Epithelial cell of proximal tubule (primary cell): Measurements from ENCODE around the gene RASSF10. TPM values are rescaled to one million over a fixed set of nuclear protein-coding genes. Genes with fewer than 3 reads are reported as not detected.
A peak's percentile ranks its signal among the peaks of the same experiment; 100 is the strongest.

ENCODE experiments used
- DNase-seq: peaks from one replicate; pipeline ENCODE4 v3.0.0-alpha.2; 2011; ENCODE audit warnings: low read depth
- H3K4me3 ChIP-seq: 2 replicates; pipeline ENCODE4 v1.5.1; 2011; ENCODE audit warnings: low read depth, mild to moderate bottlenecking, low read length
- CTCF ChIP-seq: conservative IDR thresholded peaks from 2 replicates; pipeline ENCODE4 v1.5.1; 2012; ENCODE audit warnings: low read depth, mild to moderate bottlenecking, low read length
- total RNA-seq: library from RNA; depleted of rRNA; stranded (reverse); fragments of >200 nt; gene quantifications from 2 replicates; pipeline ENCODE4 v1.2.3, GENCODE V29; 2015

Gene RASSF10
- total RNA-seq, 1 donor from 2014 or later, result 1.6 TPM

GRCh38 chr11:12979928-12980689 lies 29.0 kb upstream of the RASSF10 start:
- H3K4me3 ChIP-seq, result no peak overlapping the region
- DNase-seq, result no peak
- TF ChIP-seq CTCF, result no peak

DNA sequence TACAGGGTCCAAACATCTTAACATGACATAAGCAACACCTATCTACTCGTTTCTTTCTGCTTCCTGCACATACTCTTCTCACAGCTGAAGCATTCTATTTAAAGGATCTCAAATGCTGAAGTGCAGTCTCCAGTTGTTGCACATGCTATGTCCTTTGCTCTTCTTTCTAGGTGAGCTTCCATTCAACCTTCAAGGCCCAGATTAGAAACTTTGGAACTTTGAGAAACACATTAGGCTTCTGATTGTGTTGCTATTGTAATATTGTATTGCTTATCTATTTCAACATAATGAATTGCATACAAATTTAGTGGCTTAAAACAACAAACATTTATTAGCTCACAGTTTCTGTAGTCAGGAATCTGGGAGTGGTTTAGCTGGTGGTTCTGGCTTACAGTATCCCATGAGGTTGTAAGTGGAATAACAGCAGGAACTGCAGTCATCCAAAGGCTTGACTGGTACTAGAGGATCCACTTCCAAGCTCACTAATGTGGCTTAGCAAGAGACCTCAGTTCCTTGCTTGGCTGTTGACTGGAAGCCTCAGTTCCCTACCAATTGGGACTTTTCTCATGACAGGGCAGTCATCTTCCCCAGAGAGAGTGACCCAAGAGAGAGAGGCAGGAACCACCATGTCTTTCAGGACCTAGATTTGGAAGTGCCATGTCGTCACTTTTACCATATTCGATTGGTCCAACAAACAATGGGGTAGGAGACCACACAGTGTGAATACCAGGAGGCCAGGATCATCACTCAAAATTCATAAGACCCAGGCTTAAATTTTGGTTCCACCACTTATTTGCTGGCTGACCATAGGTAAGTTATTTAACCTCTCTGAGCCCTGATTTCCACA lies 27.2 kb upstream of the RASSF10 start:
- no peak overlapping the region for H3K4me3 ChIP-seq
- DNase-seq, result no peak
- TF ChIP-seq CTCF, result peak; percentile 21

DNA sequence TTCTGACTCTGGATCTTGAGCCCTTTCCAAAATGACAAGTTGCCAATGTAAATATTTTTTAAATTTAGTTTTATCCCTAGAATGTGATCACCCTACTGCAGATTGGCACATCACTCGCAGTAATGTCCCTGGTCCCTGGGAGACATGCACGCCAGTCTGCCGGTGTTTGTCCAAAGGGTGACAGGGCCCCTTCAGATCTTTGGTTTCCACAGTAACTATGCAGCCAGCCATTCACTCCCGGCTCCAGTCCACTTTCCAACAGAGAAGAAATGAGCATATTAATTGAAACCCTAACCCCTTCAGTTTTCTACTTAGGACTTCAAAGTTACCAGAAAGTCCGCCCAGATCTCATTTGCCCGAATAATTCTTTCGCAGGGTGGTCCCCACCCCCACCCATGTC lies 25.8 kb upstream of the RASSF10 start:
- TF ChIP-seq CTCF, result no peak
- H3K4me3 ChIP-seq, result no peak overlapping the region

GRCh38 chr11:12986194-12986898 lies 22.8 kb upstream of the RASSF10 start:
- TF ChIP-seq CTCF, result no peak
- DNase-seq, result no peak
- H3K4me3 ChIP-seq, result no peak overlapping the region

More for the DNA sequence above, 25.8 kb upstream of the RASSF10 start:
- DNase-seq, result no peak

DNA sequence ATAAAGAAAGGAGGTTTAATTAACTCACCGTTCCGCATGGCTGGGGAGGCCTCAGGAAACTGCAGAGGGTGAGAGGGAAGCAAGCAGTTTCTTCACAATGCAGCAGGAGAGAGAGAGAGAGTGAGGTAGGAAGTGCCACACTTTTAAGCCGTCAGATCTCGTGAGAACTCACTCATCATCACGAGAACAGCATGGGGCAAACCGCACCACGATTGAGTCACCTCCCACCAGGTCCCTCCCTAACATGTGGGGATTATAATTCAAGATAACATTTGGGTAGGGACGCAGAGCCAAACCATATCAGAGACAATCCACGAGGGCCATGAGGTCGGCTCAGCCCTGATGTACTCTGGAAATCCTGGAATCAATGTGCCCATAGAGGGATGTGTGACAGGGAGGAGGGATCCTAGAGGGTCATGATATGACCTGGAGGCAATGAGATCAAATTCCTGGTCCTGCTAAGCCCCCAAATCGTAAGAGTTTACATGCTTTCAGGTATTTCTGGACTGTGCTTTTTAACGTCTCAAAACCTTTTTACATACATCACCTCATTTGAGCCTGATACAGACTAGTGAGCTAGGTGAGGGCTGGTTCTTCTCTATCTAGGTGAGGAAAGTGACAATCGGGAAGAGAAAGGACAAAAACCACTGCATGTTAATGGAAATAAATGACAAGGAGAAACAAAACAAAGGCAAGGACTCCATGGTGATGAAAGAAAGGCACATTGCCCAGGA lies 19.5 kb upstream of the RASSF10 start:
- H3K4me3 ChIP-seq, result peak overlapping the region; percentile 68
- no peak for TF ChIP-seq CTCF
- DNase-seq, result peak; percentile 79

DNA sequence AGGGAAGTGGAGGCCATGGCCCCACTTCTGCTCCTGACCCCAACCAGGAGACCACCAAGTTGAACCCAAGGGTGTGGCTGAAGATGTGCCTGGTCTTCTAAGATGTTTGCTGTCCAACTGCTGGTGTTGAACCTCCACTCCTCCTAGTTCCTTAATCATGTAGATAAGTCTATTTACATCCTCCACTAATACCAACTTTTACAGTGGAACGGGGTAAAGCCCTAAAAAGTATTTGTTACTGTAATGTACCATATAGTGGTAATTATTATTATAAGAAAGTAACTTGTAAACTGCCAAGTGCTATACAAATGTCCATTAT lies 19.0 kb upstream of the RASSF10 start:
- no peak overlapping the region for H3K4me3 ChIP-seq
- no peak for TF ChIP-seq CTCF
- no peak for DNase-seq
